ENCODE results near the gene TMCC1. TPM values are rescaled to one million over a fixed set of nuclear protein-coding genes. Genes with fewer than 3 reads are reported as not detected.
"Not testable (repeated sequence)": the region's sequence is repeated elsewhere in the genome, so short reads cannot be mapped to it uniquely, and the experiment has no call there.

The TMCC1 gene
- total RNA-seq, 1 donor from 2014 or later = 29.1 TPM

- DNase-seq (ENCODE audit: missing footprints); intact Hi-C loops (cut with DNase I); ATAC-seq: not testable (repeated sequence)
Observed at GRCh38 chr3:129674798-129675123, 218.8 kb downstream of the TMCC1 start.

GRCh38 chr3:129673897-129674797 lies 219.4 kb downstream of the TMCC1 start:
- intact Hi-C loops (cut with DNase I) = no loop called here
- DNase-seq (ENCODE audit: missing footprints) = no peak
- no peak for ATAC-seq

GRCh38 chr3:129673012-129673411 lies 220.5 kb downstream of the TMCC1 start:
- intact Hi-C loops (cut with DNase I) = no loop called here
- no peak for DNase-seq (ENCODE audit: missing footprints)
- peak; percentile 74 for ATAC-seq

GRCh38 chr3:129672412-129672811 lies 221.1 kb downstream of the TMCC1 start:
- no peak for ATAC-seq
- no peak for DNase-seq (ENCODE audit: missing footprints)
- intact Hi-C loops (cut with DNase I) = no loop called here

GRCh38 chr3:129665024-129665768 lies 228.3 kb downstream of the TMCC1 start:
- DNase-seq (ENCODE audit: missing footprints) = no peak
- no peak for ATAC-seq
- intact Hi-C loops (cut with DNase I) = no loop called here

- intact Hi-C loops (cut with DNase I) = no loop called here
- peak; percentile 46 for ATAC-seq
- no peak for DNase-seq (ENCODE audit: missing footprints)
Observed at GRCh38 chr3:129663930-129664646, 229.4 kb downstream of the TMCC1 start.

GRCh38 chr3:129663045-129663446 lies 230.5 kb downstream of the TMCC1 start:
- ATAC-seq = no peak
- no peak for DNase-seq (ENCODE audit: missing footprints)
- intact Hi-C loops (cut with DNase I) = no loop called here

- DNase-seq (ENCODE audit: missing footprints) (no peak), ATAC-seq (no peak)
- intact Hi-C loops (cut with DNase I) = no loop called here
Observed at GRCh38 chr3:129662191-129662608, 231.3 kb downstream of the TMCC1 start.

GRCh38 chr3:129661766-129662165 lies 231.7 kb downstream of the TMCC1 start:
- ATAC-seq (no peak), DNase-seq (ENCODE audit: missing footprints) (no peak)
- intact Hi-C loops (cut with DNase I) = no loop called here

- no peak for ATAC-seq
- DNase-seq (ENCODE audit: missing footprints) = no peak
- intact Hi-C loops (cut with DNase I) = loop anchor here (10.0 kb wide), 1 partner anchor 87 kb away; no protein-coding TSS in a partner anchor
Observed at GRCh38 chr3:129658110-129658843, 235.2 kb downstream of the TMCC1 start.

GRCh38 chr3:129657261-129658046 lies 236.1 kb downstream of the TMCC1 start:
- DNase-seq (ENCODE audit: missing footprints) (no peak), ATAC-seq (no peak)
- intact Hi-C loops (cut with DNase I) = loop anchor here (10.0 kb wide), 1 partner anchor 87 kb away; no protein-coding TSS in a partner anchor

GRCh38 chr3:129656659-129657247 lies 236.8 kb downstream of the TMCC1 start:
- intact Hi-C loops (cut with DNase I) = loop anchor here (10.0 kb wide), 1 partner anchor 88 kb away; no protein-coding TSS in a partner anchor
- DNase-seq (ENCODE audit: missing footprints) (no peak), ATAC-seq (no peak)

- intact Hi-C loops (cut with DNase I) = loop anchor here (10.0 kb wide), 1 partner anchor 90 kb away; no protein-coding TSS in a partner anchor
- ATAC-seq = no peak
- DNase-seq (ENCODE audit: missing footprints) = no peak
Observed at GRCh38 chr3:129655291-129655700, 238.2 kb downstream of the TMCC1 start.

- intact Hi-C loops (cut with DNase I) = loop anchor here (5.0 to 10.0 kb wide), 3 partner anchors 33 to 278 kb away; no protein-coding TSS in a partner anchor
- ATAC-seq = no peak
- no peak for DNase-seq (ENCODE audit: missing footprints)
Observed at GRCh38 chr3:129654131-129654530, 239.4 kb downstream of the TMCC1 start.

- intact Hi-C loops (cut with DNase I) = loop anchor here (5.0 to 10.0 kb wide), 3 partner anchors 34 to 279 kb away; no protein-coding TSS in a partner anchor
- DNase-seq (ENCODE audit: missing footprints) (no peak), ATAC-seq (no peak)
Observed at GRCh38 chr3:129653019-129653418, 240.5 kb downstream of the TMCC1 start.

GRCh38 chr3:129651435-129652202 lies 241.9 kb downstream of the TMCC1 start:
- ATAC-seq (no peak), DNase-seq (ENCODE audit: missing footprints) (no peak)
- intact Hi-C loops (cut with DNase I) = loop anchor here (1.0 to 10.0 kb wide), 4 partner anchors 36 to 281 kb away; no protein-coding TSS in a partner anchor
